NB4 (cell line): Measurements from ENCODE around the gene PRRC2A.

Source experiments
- DNase-seq: peaks from one replicate; pipeline ENCODE4 v3.0.0; 2010; ENCODE audit warnings: low read depth
- H3K4me3 ChIP-seq: one replicate; pipeline ENCODE4 v1.5.1; 2011; ENCODE audit warnings: mild to moderate bottlenecking, low read depth, low read length, moderate library complexity
- MAX ChIP-seq: IDR thresholded peaks from 2 replicates; pipeline ENCODE4 v1.6.1; 2011; ENCODE audit warnings: low read depth, low read length
- MYC ChIP-seq: IDR thresholded peaks from 2 replicates; pipeline ENCODE4 v1.6.1; 2011; ENCODE audit warnings: low read depth, low read length
- POLR2A ChIP-seq: IDR thresholded peaks from 2 replicates; pipeline ENCODE4 v1.6.1; 2011; ENCODE audit warnings: mild to moderate bottlenecking; ENCODE audit not compliant: insufficient read length; ENCODE audit errors: extremely low read depth
- TF ChIP-seq, protein P1 (sequence below): IDR thresholded peaks from one replicate; pipeline ENCODE4 v1.5.1; 2012; ENCODE audit warnings: low read depth, low read length

Gene PRRC2A

DNA sequence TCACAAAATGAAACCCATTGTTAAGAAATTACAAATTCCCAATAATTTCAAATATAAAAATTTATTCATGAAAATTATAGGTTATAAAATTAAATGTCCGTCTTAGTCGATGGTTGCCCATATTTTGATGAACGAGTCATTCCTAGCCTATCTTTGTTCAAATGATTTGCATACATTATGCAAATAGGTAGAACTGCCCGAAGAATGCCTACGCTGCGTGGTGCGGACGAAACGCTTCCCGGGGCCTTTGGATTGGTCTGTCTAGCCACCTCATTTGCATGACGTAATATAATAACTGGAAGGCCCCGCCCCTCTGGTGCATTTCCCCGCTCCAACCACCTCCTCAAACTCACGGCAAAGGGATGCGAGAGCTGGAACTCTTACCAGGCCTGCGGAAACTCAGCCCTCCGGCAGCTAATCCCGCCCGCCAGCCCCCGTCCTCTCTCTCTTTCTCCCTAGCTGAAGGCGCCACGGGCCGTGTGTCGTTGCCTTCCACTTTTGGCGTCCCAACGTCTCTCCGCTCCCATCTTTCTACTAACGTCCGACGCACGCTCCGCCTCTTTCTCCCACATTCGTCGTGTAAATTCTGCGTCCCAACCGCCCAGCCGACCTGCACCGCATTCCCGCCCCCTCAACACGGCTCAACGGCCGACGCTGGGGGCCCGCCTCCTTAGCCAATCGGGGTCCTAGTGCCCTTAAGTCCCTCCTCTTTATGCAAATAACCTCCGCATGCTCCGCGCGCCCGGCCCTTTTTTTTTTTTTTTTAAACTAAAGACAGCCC, 520 bp upstream of the PRRC2A start:
- H3K4me3 ChIP-seq: peak overlapping the region; percentile 75
- TF ChIP-seq MAX (no peak), POLR2A (peak; percentile 76)
- DNase-seq: peak; percentile 100

GRCh38 chr6:31621320-31621939, 915 bp downstream of the PRRC2A start:
- H3K4me3 ChIP-seq: peak overlapping the region; percentile 77
- no peak for DNase-seq
- TF ChIP-seq, protein P1, sequence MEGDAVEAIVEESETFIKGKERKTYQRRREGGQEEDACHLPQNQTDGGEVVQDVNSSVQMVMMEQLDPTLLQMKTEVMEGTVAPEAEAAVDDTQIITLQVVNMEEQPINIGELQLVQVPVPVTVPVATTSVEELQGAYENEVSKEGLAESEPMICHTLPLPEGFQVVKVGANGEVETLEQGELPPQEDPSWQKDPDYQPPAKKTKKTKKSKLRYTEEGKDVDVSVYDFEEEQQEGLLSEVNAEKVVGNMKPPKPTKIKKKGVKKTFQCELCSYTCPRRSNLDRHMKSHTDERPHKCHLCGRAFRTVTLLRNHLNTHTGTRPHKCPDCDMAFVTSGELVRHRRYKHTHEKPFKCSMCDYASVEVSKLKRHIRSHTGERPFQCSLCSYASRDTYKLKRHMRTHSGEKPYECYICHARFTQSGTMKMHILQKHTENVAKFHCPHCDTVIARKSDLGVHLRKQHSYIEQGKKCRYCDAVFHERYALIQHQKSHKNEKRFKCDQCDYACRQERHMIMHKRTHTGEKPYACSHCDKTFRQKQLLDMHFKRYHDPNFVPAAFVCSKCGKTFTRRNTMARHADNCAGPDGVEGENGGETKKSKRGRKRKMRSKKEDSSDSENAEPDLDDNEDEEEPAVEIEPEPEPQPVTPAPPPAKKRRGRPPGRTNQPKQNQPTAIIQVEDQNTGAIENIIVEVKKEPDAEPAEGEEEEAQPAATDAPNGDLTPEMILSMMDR: no peak
- TF ChIP-seq MYC (no peak), MAX (no peak), POLR2A (no peak)

GRCh38 chr6:31621991-31622390, 1.5 kb downstream of the PRRC2A start:
- DNase-seq: no peak
- H3K4me3 ChIP-seq: peak overlapping the region; percentile 77
- TF ChIP-seq, protein P1: no peak
- TF ChIP-seq POLR2A: no peak

DNA sequence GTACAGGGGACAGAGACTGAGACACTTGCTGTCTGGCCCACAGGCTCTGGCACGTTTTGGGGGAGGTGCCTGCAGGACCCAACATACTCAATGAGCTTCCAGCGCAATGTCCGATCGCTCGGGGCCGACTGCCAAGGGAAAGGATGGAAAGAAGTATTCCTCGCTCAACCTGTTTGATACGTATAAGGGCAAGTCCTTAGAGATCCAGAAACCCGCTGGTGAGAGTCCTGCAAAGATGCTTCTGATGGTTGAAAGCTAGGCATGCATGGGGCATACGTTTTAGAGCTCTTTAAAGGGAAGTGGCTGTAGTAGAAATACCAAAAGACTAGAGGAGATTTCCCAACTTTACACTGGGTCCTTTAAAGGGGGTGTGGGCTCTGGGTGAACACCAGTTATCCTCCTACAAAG, 2.2 kb downstream of the PRRC2A start:
- DNase-seq: peak; percentile 65
- TF ChIP-seq MAX (no peak), POLR2A (no peak), MYC (no peak)
- TF ChIP-seq, protein P1: no peak
- H3K4me3 ChIP-seq: peak overlapping the region; percentile 77

DNA sequence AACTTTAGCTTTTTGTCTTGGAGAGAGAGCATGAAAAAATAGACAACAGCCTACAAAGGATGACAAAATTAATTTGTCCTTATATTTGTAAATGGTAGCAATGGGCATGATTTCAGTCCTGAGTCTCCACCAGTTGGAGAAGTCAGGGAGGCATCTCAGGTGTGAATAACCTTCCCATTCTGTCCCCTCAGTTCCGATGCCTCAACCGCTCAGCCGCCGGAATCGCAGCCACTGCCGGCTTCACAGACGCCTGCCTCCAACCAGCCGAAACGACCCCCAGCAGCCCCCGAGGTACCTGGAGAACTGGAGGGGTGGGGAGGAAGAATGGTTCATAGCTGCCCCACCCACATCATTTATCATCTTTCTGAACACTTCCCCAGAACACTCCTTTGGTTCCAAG, 3.6 kb downstream of the PRRC2A start:
- no peak for TF ChIP-seq MYC
- no peak overlapping the region for H3K4me3 ChIP-seq
- DNase-seq: no peak

DNA sequence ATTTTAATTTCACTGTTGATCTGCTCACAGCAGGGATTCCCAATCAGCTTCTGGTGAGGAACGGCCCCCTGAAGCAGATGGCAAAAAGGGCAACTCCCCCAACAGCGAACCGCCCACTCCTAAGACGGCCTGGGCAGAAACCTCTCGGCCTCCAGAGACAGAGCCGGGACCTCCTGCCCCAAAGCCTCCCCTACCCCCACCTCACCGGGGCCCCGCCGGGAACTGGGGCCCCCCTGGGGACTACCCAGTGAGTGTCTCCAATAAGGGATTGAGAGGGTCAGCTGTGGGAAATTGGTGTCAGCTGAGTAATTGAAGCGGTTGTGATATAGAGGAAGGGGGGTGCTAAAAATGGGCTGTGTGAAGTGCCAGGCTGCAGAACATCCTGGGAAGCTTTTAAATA, 6.4 kb downstream of the PRRC2A start:
- H3K4me3 ChIP-seq: no peak overlapping the region
- no peak for TF ChIP-seq MAX
- TF ChIP-seq, protein P1: no peak
- TF ChIP-seq MYC: no peak
- TF ChIP-seq POLR2A: no peak
- no peak for DNase-seq

DNA sequence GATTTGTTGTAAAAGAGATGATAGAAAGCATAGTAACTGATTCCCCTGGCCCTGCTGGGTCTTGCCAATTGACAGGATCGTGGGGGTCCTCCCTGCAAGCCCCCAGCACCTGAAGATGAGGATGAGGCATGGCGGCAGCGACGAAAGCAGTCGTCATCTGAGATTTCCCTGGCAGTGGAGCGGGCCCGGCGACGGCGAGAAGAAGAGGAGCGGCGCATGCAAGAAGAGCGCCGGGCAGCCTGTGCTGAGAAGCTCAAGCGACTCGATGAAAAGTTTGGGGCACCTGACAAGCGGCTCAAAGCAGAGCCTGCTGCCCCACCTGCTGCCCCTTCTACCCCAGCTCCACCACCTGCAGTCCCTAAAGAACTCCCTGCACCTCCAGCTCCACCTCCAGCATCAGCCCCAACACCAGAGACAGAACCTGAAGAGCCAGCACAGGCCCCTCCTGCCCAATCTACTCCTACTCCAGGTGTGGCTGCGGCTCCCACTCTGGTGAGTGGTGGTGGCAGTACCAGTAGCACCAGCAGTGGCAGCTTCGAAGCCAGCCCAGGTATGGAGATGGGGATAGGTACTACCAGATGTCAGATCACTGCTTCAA, 7.3 kb downstream of the PRRC2A start:
- DNase-seq: no peak
- TF ChIP-seq, protein P1: no peak
- TF ChIP-seq POLR2A (no peak), MYC (no peak), MAX (no peak)
- H3K4me3 ChIP-seq: no peak overlapping the region
